Measurements from ENCODE around the gene ATG2B. TPM values are rescaled to one million over a fixed set of nuclear protein-coding genes. Genes with fewer than 3 reads are reported as not detected.

ATG2B gene
- polyA plus RNA-seq, 1 experiment, result 22.1 TPM

DNA sequence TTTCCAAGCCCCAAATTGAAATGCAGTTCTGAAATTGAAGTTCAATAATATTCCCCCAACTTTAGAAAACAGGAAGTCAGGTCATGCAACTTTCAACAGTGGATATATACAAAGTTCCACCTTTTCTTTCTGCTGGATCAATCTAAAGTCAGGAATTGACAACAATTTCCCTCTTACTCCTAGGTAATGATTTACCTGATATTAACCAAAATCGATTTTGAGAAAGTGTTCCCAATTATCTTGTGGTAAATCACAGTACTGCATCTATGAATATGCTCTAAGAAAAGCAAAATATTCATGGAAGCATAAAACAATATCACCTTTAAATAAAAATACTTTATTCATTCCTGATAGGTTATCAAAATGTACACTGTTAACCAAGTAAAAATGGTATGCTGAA, 78.7 kb downstream of the ATG2B start:
- TF ChIP-seq, protein P1, sequence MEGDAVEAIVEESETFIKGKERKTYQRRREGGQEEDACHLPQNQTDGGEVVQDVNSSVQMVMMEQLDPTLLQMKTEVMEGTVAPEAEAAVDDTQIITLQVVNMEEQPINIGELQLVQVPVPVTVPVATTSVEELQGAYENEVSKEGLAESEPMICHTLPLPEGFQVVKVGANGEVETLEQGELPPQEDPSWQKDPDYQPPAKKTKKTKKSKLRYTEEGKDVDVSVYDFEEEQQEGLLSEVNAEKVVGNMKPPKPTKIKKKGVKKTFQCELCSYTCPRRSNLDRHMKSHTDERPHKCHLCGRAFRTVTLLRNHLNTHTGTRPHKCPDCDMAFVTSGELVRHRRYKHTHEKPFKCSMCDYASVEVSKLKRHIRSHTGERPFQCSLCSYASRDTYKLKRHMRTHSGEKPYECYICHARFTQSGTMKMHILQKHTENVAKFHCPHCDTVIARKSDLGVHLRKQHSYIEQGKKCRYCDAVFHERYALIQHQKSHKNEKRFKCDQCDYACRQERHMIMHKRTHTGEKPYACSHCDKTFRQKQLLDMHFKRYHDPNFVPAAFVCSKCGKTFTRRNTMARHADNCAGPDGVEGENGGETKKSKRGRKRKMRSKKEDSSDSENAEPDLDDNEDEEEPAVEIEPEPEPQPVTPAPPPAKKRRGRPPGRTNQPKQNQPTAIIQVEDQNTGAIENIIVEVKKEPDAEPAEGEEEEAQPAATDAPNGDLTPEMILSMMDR (IDR thresholded peaks at IDR 0.05; ENCODE audit: low read depth, low read length), result no peak
- H3K27ac ChIP-seq (ENCODE audit: low read depth, low read length), result no peak overlapping the region
- CTCF ChIA-PET, result interaction anchor here (0.6 to 2.8 kb wide), 3 partner anchors 8 to 184 kb away, joined by 3 to 30 read pairs (median 20); no protein-coding TSS in a partner anchor
- POLR2A ChIA-PET, result no interaction called here
- H3K27me3 ChIP-seq (ENCODE audit: control insufficient read depth, insufficient read depth, low read length), result no peaks in the 10 kb centered on the region
- DNase-seq (ENCODE audit: low read depth, low spot score), result no peak
- H3K4me3 ChIP-seq (ENCODE audit: low read depth, low read length), result no peak overlapping the region
- H3K9me3 ChIP-seq (ENCODE audit: control insufficient read depth, insufficient read depth, low read length), result no peaks in the 10 kb centered on the region; the same call in 1 of the 2 replicates

DNA sequence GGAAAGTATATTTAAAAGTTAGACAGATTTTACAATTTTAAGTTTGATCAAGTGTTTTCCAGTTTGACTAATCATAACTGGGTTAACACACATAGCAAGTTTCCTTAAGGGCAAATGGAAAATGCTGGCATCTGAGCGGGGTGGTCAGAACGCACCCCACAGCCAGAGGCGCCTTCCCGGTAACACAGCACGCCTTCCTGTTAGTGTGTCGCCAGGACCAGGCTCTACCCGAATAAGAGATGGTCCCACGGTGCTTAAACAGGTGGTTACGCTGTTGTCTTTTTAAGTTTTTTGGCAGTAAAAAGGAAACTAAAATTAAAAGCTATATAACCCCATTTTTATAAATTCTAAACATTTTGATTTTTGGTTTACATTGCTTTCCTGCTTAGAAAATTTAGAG, 79.1 kb downstream of the ATG2B start:
- Histone ChIP-seq H3K27me3 (ENCODE audit: control insufficient read depth, insufficient read depth, low read length) (no peaks in the 10 kb centered on the region), H3K27ac (ENCODE audit: low read depth, low read length) (no peak overlapping the region), H3K9me3 (ENCODE audit: control insufficient read depth, insufficient read depth, low read length) (no peaks in the 10 kb centered on the region; the same call in 1 of the 2 replicates), H3K4me3 (ENCODE audit: low read depth, low read length) (no peak overlapping the region)
- ChIA-PET CTCF (interaction anchor here (0.6 kb wide), 1 partner anchor 183 kb away, joined by 3 read pairs; no protein-coding TSS in a partner anchor), POLR2A (no interaction called here)
- DNase-seq (ENCODE audit: low read depth, low spot score), result no peak
- TF ChIP-seq, protein P1 (IDR thresholded peaks at IDR 0.05; ENCODE audit: low read depth, low read length), result no peak

DNA sequence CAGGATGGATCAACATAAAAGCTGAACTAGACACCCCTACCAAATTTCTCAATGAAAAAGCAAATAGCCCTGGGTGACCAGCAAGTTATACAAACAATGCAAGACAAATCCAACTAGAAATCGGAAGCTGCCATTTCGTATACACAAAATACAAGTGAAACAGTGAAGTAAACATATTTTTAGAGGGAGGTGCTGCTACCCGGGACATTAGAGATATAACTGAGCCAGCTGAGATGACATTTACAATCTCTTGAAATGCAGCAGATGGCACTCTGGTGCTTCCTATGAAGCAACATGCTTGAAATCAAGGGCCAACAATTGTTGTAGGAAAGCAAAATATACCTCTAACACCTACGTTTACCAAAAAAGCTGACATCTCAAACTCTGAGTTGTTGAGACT, 81.7 kb downstream of the ATG2B start:
- no peak for DNase-seq (ENCODE audit: low read depth, low spot score)
- H3K27me3 ChIP-seq (ENCODE audit: control insufficient read depth, insufficient read depth, low read length), result no peaks in the 10 kb centered on the region
- TF ChIP-seq, protein P1 (IDR thresholded peaks at IDR 0.05; ENCODE audit: low read depth, low read length), result no peak
- CTCF ChIA-PET, result interaction anchor here (13.1 kb wide), 1 partner anchor 179 kb away, joined by 218 read pairs; no protein-coding TSS in a partner anchor
- no peak overlapping the region for H3K4me3 ChIP-seq (ENCODE audit: low read depth, low read length)
- peaks cover 10% of the 10 kb centered on the region for H3K9me3 ChIP-seq (ENCODE audit: control insufficient read depth, insufficient read depth, low read length)
- no peak overlapping the region for H3K27ac ChIP-seq (ENCODE audit: low read depth, low read length)
- POLR2A ChIA-PET, result interaction anchor here (0.5 kb wide), 1 partner anchor 77 kb away, joined by 3 read pairs; the partner anchor contains the start of gene BDKRB2

DNA sequence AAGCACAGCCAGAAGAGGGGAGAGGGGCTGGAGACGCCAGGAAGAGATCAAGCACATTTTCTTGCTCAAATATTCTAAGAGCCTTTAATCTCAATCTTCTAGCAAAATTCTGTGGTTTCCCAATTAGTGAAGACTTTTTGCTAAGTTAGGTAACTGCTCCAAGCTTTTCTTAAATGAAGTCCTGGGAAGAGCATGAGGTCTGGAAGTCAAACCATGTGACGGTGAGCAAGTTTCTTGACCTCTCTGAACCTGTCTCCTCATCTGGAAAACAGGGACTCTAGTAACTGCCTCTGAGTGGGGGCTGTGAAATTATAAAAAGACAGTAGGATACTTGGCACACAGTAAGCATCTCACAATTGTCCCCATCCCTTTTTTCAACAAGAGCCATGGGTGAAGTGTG, 83.0 kb downstream of the ATG2B start:
- ChIA-PET CTCF (interaction anchor here (1.2 to 13.1 kb wide), 3 partner anchors 30 to 181 kb away, joined by 4 to 218 read pairs (median 10); no protein-coding TSS in a partner anchor), POLR2A (no interaction called here)
- TF ChIP-seq, protein P1 (IDR thresholded peaks at IDR 0.05; ENCODE audit: low read depth, low read length), result no peak
- DNase-seq (ENCODE audit: low read depth, low spot score), result no peak
- Histone ChIP-seq H3K4me3 (ENCODE audit: low read depth, low read length) (no peak overlapping the region), H3K27me3 (ENCODE audit: control insufficient read depth, insufficient read depth, low read length) (no peaks in the 10 kb centered on the region), H3K27ac (ENCODE audit: low read depth, low read length) (no peak overlapping the region), H3K9me3 (ENCODE audit: control insufficient read depth, insufficient read depth, low read length) (peaks cover 10% of the 10 kb centered on the region)

DNA sequence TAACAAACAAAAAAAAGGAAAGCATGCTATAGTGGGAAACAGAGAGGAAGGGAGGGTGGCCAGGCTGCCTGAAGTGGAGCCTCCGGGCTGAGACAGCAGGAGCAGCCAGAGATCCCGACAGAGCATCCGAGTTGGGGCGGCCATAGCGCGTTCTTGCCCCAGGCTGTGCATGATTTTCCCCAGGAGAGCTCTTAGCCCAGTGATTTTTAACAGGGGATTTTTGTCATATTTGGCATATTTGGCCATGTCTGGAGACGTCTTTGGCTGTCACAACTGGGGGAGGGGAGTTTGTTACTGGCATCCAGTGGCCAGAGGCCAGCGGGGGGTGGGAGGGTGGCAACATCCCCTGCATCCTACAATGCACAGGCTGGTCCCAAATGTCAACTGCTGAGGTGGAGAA, 83.6 kb downstream of the ATG2B start:
- TF ChIP-seq, protein P1 (IDR thresholded peaks at IDR 0.05; ENCODE audit: low read depth, low read length), result no peak
- ChIA-PET CTCF (interaction anchor here (0.6 to 13.1 kb wide), 4 partner anchors 30 to 181 kb away, joined by 3 to 218 read pairs (median 7); no protein-coding TSS in a partner anchor), POLR2A (no interaction called here)
- peaks cover 10% of the 10 kb centered on the region for H3K9me3 ChIP-seq (ENCODE audit: control insufficient read depth, insufficient read depth, low read length)
- H3K4me3 ChIP-seq (ENCODE audit: low read depth, low read length), result no peak overlapping the region
- no peaks in the 10 kb centered on the region for H3K27me3 ChIP-seq (ENCODE audit: control insufficient read depth, insufficient read depth, low read length)
- DNase-seq (ENCODE audit: low read depth, low spot score), result no peak
- no peak overlapping the region for H3K27ac ChIP-seq (ENCODE audit: low read depth, low read length)

All from AG04450 (cell line).